GM06990 (cell line): ENCODE results near the gene KCNK1.
"Not testable (repeated sequence)": the region's sequence is repeated elsewhere in the genome, so short reads cannot be mapped to it uniquely, and the experiment has no call there.

Experiments used
- DNase-seq: peaks from one replicate; pipeline ENCODE4 v3.0.0-alpha.2; 2011; ENCODE audit not compliant: insufficient read length; ENCODE audit errors: extremely low read depth
- H3K27me3 ChIP-seq: replicated peaks from 2 replicates; pipeline ENCODE4 v1.6.0; 2011; ENCODE audit warnings: low read length; ENCODE audit not compliant: control insufficient read depth, insufficient read depth
- H3K36me3 ChIP-seq: 2 replicates; pipeline ENCODE4 v1.5.1; 2011; ENCODE audit warnings: low read length; ENCODE audit not compliant: control insufficient read depth, insufficient read depth
- H3K4me3 ChIP-seq: replicated peaks from 2 replicates; pipeline ENCODE4 v1.5.1; 2011; ENCODE audit warnings: low read depth, mild to moderate bottlenecking, control low read depth, low read length
- TF ChIP-seq, protein P1 (sequence below): IDR thresholded peaks from 2 replicates; pipeline ENCODE4 v1.5.1; 2011; ENCODE audit warnings: low read length, control low read depth, mild to moderate bottlenecking, inconsistent platforms; ENCODE audit not compliant: insufficient read depth, poor library complexity, severe bottlenecking

Gene KCNK1

DNA sequence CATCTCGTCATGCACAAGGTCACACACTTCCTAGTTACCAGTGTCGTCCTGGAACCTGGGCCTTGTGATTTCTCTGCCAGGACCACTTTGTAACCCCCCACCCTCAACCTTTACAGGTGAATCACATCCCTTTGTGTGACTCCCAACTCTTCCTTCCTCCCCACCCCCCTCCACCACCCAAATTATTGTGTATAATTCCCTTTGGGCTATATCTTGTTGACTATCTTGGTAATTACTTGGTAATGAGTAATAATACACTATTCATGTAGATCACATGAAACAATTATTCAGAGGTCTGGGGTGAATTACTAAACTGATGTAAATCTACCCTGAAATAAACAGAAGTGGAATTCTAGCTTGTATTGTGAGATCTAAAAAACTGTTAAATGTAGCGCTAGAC is 1.7 kb downstream of the KCNK1 start:
- Histone ChIP-seq H3K27me3 (no peaks in the 10 kb centered on the region), H3K36me3 (no peaks in the 10 kb centered on the region), H3K4me3 (peak overlapping the region; percentile 71)
- DNase-seq: no peak
- TF ChIP-seq, protein P1, sequence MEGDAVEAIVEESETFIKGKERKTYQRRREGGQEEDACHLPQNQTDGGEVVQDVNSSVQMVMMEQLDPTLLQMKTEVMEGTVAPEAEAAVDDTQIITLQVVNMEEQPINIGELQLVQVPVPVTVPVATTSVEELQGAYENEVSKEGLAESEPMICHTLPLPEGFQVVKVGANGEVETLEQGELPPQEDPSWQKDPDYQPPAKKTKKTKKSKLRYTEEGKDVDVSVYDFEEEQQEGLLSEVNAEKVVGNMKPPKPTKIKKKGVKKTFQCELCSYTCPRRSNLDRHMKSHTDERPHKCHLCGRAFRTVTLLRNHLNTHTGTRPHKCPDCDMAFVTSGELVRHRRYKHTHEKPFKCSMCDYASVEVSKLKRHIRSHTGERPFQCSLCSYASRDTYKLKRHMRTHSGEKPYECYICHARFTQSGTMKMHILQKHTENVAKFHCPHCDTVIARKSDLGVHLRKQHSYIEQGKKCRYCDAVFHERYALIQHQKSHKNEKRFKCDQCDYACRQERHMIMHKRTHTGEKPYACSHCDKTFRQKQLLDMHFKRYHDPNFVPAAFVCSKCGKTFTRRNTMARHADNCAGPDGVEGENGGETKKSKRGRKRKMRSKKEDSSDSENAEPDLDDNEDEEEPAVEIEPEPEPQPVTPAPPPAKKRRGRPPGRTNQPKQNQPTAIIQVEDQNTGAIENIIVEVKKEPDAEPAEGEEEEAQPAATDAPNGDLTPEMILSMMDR: no peak

DNA sequence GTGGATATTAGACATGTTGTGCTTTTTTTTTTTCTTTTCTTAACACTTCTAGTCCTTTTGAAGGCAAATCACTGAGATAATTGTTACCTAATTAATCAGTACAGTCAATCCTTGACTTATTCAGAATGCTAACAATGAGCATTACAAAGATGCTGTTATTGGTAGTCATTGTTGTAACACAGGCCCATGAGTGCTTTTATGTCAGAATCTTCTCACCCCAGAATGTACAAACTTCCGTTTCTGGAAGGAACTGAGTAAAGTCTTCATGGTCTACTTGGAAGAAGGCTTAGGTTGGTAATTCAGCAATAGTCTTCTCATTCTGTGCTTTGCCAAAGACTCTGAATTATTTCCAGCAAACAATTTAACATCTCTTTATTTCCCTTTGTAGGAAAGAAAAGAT is 3.1 kb downstream of the KCNK1 start:
- TF ChIP-seq, protein P1: no peak
- DNase-seq: peak; percentile 10
- no peaks in the 10 kb centered on the region for H3K27me3 ChIP-seq
- H3K36me3 ChIP-seq: no peaks in the 10 kb centered on the region
- H3K4me3 ChIP-seq: no peak overlapping the region

DNA sequence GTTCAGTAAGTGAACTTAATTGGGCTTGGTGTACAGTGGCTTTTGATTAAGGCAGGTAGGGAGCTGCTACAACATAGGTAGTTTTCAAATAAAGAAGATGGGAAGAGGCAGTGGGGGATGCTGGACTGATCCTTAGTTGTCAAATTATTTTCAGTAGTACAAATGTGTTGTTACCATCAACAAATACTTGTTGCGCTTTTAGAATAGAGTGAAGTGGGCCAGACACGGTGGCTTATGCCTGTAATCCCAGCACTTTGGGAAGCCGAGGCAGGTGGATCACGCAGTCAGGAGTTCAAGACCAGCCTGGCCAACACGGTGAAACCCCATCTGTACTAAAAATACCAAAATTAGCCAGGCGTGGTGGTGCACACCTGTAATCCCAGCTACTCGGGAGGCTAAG is 5.5 kb downstream of the KCNK1 start:
- not testable (repeated sequence) for H3K36me3 ChIP-seq, DNase-seq, H3K4me3 ChIP-seq, H3K27me3 ChIP-seq

DNA sequence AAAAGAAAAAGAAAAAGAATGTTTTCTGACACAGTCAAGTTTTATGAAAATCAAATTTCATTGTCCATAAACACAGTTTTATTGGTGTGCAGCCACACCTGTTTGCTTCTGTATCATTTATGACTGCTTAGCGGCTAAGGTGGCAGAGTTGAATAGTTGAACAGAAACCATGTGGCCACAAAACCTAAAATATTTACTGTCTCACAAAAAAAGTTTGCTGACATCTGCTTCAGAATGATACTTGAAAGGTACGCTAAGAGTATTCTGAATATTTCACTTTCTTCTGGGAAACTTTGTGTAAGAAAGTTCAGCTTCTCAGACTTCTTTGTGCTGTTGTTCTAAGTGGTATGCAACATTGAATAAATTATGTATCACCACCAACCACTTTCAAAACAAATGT is 6.2 kb downstream of the KCNK1 start:
- H3K36me3 ChIP-seq: no peaks in the 10 kb centered on the region
- no peaks in the 10 kb centered on the region for H3K27me3 ChIP-seq
- DNase-seq: peak; percentile 44
- no peak overlapping the region for H3K4me3 ChIP-seq
- TF ChIP-seq, protein P1: no peak

DNA sequence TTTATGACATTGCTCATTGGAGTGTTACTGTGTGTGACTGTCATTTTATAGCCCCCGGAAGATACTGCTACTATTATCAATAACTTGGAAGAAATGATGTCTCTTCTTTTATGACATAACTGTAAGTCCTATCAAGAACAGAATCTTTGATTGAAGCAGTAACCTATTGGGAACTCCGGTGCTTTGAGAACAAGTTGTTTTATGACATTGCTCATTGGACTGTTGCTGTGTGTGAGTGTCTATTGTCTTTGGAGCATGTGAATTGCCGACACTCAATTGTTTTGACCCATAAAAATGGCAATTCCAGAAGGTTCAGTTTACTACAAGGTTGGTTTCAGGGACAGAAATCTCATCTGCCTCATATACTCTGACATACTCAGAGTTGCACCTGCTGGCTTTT is 8.0 kb downstream of the KCNK1 start:
- H3K4me3 ChIP-seq: no peak overlapping the region
- no peaks in the 10 kb centered on the region for H3K27me3 ChIP-seq
- DNase-seq: no peak
- H3K36me3 ChIP-seq: no peaks in the 10 kb centered on the region
- TF ChIP-seq, protein P1: no peak

DNA sequence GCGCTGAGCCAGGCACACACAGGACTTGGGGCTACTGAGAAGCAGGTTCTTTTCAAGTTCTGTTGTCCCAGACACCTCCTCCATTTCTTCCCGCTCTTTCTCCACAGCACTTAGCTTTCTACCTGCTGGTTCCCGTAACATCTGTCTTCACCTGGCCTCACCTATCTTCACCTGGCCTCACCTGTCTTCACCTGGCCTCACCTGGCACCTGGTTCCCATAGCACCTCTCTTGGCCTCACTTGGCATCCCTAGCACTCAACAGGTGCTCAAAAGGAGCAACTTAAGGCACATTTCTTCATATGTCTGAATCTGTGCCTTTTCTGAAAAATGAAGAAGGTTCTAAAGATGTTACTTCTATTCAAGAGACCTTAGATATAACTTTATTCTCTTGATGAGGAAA is 10.4 kb downstream of the KCNK1 start:
- Histone ChIP-seq H3K4me3 (no peak overlapping the region), H3K36me3 (no peaks in the 10 kb centered on the region), H3K27me3 (no peaks in the 10 kb centered on the region)
- no peak for DNase-seq
- TF ChIP-seq, protein P1: no peak
